Lower leg skin (tissue), 3 donors: Measurements from ENCODE around the gene LY6G5C.

Source experiments
- POLR2A ChIP-seq, 2 donors: fragments of 450-650 bp; IDR thresholded peaks; one replicate each; pipeline ENCODE4 v1.6.1; 2016 to 2017; ENCODE audit warnings: antibody characterized with exemption in 2 of 2, mild to moderate bottlenecking in 1 of 2, moderate library complexity in 1 of 2
- TF ChIP-seq, protein P1 (sequence below), 3 donors: fragments of 450-650 bp; IDR thresholded peaks; one replicate each; pipeline ENCODE4 v1.5.1; 2016; ENCODE audit warnings: antibody characterized with exemption in 3 of 3, mild to moderate bottlenecking in 3 of 3, moderate library complexity in 2 of 3

DNA sequence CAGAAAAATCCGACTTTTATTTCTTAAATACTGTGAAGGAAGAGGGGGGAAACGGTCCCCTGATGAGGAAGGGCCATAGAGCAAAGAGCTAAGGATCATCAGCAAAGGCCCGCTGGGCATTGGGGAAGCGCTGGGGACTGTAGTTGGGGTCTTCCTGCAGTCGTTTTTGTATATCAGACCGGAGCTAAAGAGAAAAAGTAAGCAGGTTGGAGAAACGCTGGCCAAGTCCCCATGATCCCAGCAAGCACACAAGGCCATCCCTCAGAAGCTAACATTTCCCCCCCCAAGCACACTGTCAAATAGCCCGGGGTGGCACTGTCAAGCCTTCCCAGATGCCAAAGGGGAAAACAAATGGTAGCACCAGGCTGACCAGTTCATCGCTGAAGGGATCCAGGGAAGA is 41.8 kb downstream of the LY6G5C start:
- TF ChIP-seq, protein P1, sequence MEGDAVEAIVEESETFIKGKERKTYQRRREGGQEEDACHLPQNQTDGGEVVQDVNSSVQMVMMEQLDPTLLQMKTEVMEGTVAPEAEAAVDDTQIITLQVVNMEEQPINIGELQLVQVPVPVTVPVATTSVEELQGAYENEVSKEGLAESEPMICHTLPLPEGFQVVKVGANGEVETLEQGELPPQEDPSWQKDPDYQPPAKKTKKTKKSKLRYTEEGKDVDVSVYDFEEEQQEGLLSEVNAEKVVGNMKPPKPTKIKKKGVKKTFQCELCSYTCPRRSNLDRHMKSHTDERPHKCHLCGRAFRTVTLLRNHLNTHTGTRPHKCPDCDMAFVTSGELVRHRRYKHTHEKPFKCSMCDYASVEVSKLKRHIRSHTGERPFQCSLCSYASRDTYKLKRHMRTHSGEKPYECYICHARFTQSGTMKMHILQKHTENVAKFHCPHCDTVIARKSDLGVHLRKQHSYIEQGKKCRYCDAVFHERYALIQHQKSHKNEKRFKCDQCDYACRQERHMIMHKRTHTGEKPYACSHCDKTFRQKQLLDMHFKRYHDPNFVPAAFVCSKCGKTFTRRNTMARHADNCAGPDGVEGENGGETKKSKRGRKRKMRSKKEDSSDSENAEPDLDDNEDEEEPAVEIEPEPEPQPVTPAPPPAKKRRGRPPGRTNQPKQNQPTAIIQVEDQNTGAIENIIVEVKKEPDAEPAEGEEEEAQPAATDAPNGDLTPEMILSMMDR (IDR thresholded peaks at IDR 0.05) = no peak
- no peak for TF ChIP-seq POLR2A (IDR thresholded peaks at IDR 0.05)
